Gastroesophageal sphincter (tissue), 4 donors: Measurements from ENCODE around the gene FAM180A. TPM values are rescaled to one million over a fixed set of nuclear protein-coding genes. Genes with fewer than 3 reads are reported as not detected.

Experiments
- ATAC-seq: fragments of 150-250 bp; one replicate; pipeline ENCODE4 v1.9.1; 2016; ENCODE audit warnings: mild to moderate bottlenecking, moderate library complexity
- H3K27ac ChIP-seq, 4 donors: fragments of 200-600 bp; sonication (generic) in 3 of 4; 1 replicate in 3 of 4; 2 replicates in 1 of 4; pipeline ENCODE4 v1.5.1; 2016 to 2019
- H3K27me3 ChIP-seq: fragments of 200-600 bp; sonication (generic); one replicate; pipeline ENCODE4 v1.5.1; 2019
- H3K36me3 ChIP-seq, 2 donors: fragments of 200-600 bp; sonication (generic); one replicate each; pipeline ENCODE4 v1.5.1; 2019; ENCODE audit warnings: control low read depth in 1 of 2
- H3K4me1 ChIP-seq, 3 donors: fragments of 200-600 bp; sonication (generic); 1 replicate in 2 of 3; 2 replicates in 1 of 3; pipeline ENCODE4 v1.5.1; 2016 to 2019; ENCODE audit warnings: control low read depth in 2 of 3
- H3K4me3 ChIP-seq, 2 donors: fragments of 200-600 bp; sonication (generic); one replicate each; pipeline ENCODE4 v1.5.1; 2019; ENCODE audit warnings: mild to moderate bottlenecking in 1 of 2, moderate library complexity in 1 of 2
- H3K9me3 ChIP-seq, 3 donors: fragments of 200-600 bp; sonication (generic); one replicate each; pipeline ENCODE4 v1.5.1; 2017 to 2019; ENCODE audit warnings: control low read depth in 2 of 3
- EP300 ChIP-seq: sonication (generic); formaldehyde crosslinking; IDR thresholded peaks from one replicate; pipeline ENCODE4 v1.6.1; 2017; ENCODE audit warnings: antibody characterized with exemption, mild to moderate bottlenecking
- POLR2A ChIP-seq, 2 donors: fragments of 450-650 bp; IDR thresholded peaks; one replicate each; pipeline ENCODE4 v1.6.1; 2017; ENCODE audit warnings: antibody characterized with exemption in 2 of 2, mild to moderate bottlenecking in 2 of 2, moderate library complexity in 1 of 2
- POLR2AphosphoS5 ChIP-seq: sonication (generic); formaldehyde crosslinking; IDR thresholded peaks from one replicate; pipeline ENCODE4 v1.6.1; 2017; ENCODE audit warnings: antibody characterized with exemption
- WGBS, 2 donors: methylation state at CpG; one replicate each; pipeline ENCODE4 v1.1.5; 2018; ENCODE audit warnings: low coverage in 1 of 2; 5-methylcytosine and 5-hydroxymethylcytosine counted together
- total RNA-seq, 4 donors: library from RNA; depleted of rRNA; stranded (reverse); fragments of >200 nt; gene quantifications; one replicate each; pipeline ENCODE4 v1.1.0, GENCODE V29; 2016
- TF ChIP-seq, protein P1 (sequence below), 4 experiments: fragments of 200-600 bp in 2 of 4; fragments of 450-650 bp in 2 of 4; sonication (generic) in 1 of 4; IDR thresholded peaks; one replicate each; pipeline ENCODE4 v1.5.1; 2017 to 2019; ENCODE audit warnings: antibody characterized with exemption in 4 of 4, mild to moderate bottlenecking in 2 of 4, moderate library complexity in 2 of 4

The FAM180A gene
- total RNA-seq, 4 donors from 2014 or later: 2.6 to 8.5 (median 3.7) TPM

DNA sequence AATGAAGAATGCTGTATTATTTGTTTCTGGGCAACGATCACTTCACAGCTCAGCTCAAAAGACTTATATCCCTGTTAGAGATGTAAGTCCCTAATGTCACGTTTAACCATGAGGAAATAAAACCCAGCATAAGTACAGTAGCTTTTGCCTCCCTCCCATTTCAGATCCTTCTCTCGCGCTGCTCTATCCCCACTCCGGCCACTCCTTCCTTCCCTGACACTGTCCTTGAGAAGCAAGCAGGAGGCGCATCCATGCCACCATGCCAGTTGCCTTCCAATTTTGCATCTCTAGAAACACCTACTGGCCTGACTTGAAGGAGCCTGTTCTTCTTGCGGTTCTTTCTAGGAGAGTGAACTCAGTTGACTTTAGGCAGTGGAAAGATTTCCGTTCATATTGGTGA lies 1.2 kb downstream of the FAM180A start:
- WGBS, 2 donors: 83 to 84% methylated on average over 1 to 8 of the region's 8 CpGs
- TF ChIP-seq POLR2A (IDR thresholded peaks at IDR 0.05): no peak
- TF ChIP-seq POLR2AphosphoS5: no peak
- TF ChIP-seq EP300: no peak
- TF ChIP-seq, protein P1, sequence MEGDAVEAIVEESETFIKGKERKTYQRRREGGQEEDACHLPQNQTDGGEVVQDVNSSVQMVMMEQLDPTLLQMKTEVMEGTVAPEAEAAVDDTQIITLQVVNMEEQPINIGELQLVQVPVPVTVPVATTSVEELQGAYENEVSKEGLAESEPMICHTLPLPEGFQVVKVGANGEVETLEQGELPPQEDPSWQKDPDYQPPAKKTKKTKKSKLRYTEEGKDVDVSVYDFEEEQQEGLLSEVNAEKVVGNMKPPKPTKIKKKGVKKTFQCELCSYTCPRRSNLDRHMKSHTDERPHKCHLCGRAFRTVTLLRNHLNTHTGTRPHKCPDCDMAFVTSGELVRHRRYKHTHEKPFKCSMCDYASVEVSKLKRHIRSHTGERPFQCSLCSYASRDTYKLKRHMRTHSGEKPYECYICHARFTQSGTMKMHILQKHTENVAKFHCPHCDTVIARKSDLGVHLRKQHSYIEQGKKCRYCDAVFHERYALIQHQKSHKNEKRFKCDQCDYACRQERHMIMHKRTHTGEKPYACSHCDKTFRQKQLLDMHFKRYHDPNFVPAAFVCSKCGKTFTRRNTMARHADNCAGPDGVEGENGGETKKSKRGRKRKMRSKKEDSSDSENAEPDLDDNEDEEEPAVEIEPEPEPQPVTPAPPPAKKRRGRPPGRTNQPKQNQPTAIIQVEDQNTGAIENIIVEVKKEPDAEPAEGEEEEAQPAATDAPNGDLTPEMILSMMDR (IDR thresholded peaks at IDR 0.05): no peak
- no peaks in the 10 kb centered on the region for H3K9me3 ChIP-seq
- peak overlapping the region in 2 of 4 donors; percentile 10 to 76 for H3K27ac ChIP-seq
- H3K4me3 ChIP-seq: peak overlapping the region in 1 of 2 donors; percentile 25
- peaks cover 0 to 17% (median 3%) of the 10 kb centered on the region in 3 donors for H3K4me1 ChIP-seq
- no peaks in the 10 kb centered on the region for H3K36me3 ChIP-seq
- no peak for ATAC-seq
- H3K27me3 ChIP-seq: no peaks in the 10 kb centered on the region

DNA sequence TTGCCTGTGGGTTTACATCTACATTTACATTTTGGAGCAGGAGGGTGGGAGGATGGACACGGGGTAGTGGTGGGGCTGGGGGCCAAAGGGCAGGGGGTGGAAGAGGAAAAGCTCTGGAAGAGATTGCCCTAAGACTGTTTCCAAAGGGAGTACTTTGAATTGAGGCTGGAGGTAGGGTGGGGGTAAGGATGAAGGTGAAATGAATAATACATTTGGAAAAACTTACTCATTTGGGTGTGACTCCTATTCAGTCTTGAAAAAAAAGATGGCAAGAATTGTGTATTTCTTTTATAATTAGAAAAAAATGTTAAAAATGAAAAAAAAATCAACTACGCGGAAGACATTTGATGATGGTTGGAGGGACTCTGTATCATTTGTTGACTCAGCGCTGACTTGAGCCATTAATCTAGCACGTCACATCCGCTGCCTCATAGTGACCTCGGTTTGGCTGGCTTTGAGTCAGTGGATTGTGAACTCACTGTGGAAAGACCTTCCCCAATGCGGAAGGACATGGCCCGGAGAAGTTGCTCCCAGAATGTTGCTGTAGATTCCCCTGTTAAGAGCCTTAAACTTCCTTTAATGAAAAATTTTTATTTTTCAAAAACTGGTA lies 2.8 kb downstream of the FAM180A start:
- Histone ChIP-seq H3K27me3 (no peaks in the 10 kb centered on the region), H3K27ac (peak overlapping the region in 3 of 4 donors; percentile 18 to 66 (median 49))

DNA sequence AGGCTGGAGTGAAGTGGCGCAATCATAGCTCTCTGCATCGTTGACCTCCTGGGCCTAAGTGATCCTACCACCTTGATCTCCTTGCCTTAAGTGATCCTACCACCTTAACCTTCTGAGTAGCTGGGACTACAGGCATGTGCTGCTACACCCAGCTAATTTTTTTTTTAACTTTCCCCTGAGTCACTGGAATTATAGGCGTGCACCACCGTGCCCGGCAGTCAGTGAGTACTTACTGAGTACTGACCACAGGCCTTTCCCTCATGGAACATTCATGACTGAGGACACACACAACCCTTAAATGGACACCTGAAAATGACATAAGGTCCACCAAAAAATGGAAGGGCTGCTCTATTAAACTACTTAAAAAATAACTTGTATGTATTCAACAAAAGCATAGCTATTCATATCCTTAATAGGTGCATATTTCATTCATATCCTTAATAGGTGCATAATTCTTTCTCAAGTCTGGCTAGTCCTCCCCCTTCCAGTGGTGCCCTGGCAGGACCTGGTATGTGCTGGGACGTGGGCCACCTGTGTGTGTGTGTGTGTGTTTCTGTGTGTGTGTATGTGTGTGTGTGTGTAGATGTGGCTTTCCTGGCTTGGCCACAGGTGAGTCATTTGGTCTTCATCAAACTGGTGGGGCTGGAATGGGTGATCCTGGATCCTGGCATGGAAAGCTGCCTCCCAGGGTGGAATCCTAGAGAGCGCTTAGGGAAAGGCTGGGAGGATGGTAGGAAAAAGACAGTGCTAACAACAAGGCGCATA lies 3.5 kb downstream of the FAM180A start:
- ATAC-seq: no peak
- Histone ChIP-seq H3K36me3 (no peaks in the 10 kb centered on the region), H3K27ac (peak overlapping the region in 3 of 4 donors; percentile 29 to 66 (median 49)), H3K27me3 (no peaks in the 10 kb centered on the region), H3K9me3 (no peaks in the 10 kb centered on the region), H3K4me3 (no peak overlapping the region), H3K4me1 (peaks cover 0 to 17% (median 3%) of the 10 kb centered on the region in 3 donors)
- TF ChIP-seq, protein P1 (IDR thresholded peaks at IDR 0.05): no peak
- TF ChIP-seq POLR2A (IDR thresholded peaks at IDR 0.05) (no peak), POLR2AphosphoS5 (no peak), EP300 (no peak)
- 62 to 86% methylated on average over 5 to 8 of the region's 8 CpGs for WGBS, 2 donors

More for the DNA sequence above, 2.8 kb downstream of the FAM180A start:
- Histone ChIP-seq H3K4me1 (peaks cover 0 to 17% (median 3%) of the 10 kb centered on the region in 3 donors), H3K9me3 (no peaks in the 10 kb centered on the region), H3K4me3 (no peak overlapping the region), H3K36me3 (no peaks in the 10 kb centered on the region)
- 32 to 53% methylated on average over 9 of the region's 9 CpGs for WGBS, 2 donors
- no peak for TF ChIP-seq POLR2A (IDR thresholded peaks at IDR 0.05)
- TF ChIP-seq, protein P1 (IDR thresholded peaks at IDR 0.05): no peak
- TF ChIP-seq EP300: no peak
- peak; percentile 28 for TF ChIP-seq POLR2AphosphoS5
- ATAC-seq: peak; percentile 81

DNA sequence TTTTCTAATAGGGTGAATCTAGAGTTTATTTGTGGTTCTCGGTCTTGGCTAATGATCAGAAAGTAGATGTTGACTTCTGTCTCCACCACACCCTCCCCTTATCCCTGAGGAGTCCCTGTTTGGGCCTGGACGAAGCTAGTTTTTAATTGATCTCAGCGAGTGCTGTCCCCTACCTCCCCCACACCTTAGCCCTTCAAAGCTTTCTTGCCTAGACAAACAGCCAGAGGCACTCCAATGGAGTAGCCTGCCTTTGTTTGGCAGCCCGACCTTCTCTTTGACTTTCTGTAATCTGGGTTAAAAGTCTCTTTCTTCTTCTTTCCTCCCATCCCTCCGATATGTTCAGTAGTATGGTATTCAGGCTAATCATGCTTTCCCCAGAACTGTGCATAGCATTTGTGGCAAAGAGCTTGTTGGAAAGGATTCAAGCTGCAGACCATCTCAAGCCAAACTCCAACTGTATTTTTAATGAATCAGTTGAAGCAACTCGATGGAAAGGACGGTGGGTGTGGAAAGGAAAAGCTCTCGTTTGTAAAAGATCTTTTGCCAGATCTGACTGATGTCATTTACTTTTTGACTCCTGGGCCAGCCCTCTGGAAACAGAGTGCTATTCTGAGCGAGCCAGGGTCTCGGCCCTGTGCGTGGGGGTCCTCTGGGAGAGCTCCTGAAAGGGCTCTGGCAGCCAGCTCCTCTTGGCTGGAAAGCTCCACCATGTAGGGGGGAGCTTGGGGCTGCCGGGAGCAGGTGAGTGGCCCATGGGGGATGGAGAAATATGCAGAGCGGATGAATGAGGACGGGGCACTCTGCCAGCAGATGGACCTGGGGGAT lies 4.5 kb downstream of the FAM180A start:
- WGBS, 2 donors: 32 to 51% methylated on average over 9 of the region's 14 CpGs
- H3K9me3 ChIP-seq: no peaks in the 10 kb centered on the region
- H3K36me3 ChIP-seq: no peaks in the 10 kb centered on the region
- no peak overlapping the region for H3K4me3 ChIP-seq
- ATAC-seq: no peak
- peaks cover 0 to 13% (median 3%) of the 10 kb centered on the region in 3 donors for H3K4me1 ChIP-seq
- H3K27me3 ChIP-seq: no peaks in the 10 kb centered on the region
- H3K27ac ChIP-seq: peak overlapping the region in 2 of 4 donors; percentile 29 to 66
- TF ChIP-seq POLR2AphosphoS5: no peak
- no peak for TF ChIP-seq POLR2A (IDR thresholded peaks at IDR 0.05)
- TF ChIP-seq EP300: no peak
- TF ChIP-seq, protein P1 (IDR thresholded peaks at IDR 0.05): no peak
